Measurements from ENCODE around the gene TOM1.

TOM1 gene

DNA sequence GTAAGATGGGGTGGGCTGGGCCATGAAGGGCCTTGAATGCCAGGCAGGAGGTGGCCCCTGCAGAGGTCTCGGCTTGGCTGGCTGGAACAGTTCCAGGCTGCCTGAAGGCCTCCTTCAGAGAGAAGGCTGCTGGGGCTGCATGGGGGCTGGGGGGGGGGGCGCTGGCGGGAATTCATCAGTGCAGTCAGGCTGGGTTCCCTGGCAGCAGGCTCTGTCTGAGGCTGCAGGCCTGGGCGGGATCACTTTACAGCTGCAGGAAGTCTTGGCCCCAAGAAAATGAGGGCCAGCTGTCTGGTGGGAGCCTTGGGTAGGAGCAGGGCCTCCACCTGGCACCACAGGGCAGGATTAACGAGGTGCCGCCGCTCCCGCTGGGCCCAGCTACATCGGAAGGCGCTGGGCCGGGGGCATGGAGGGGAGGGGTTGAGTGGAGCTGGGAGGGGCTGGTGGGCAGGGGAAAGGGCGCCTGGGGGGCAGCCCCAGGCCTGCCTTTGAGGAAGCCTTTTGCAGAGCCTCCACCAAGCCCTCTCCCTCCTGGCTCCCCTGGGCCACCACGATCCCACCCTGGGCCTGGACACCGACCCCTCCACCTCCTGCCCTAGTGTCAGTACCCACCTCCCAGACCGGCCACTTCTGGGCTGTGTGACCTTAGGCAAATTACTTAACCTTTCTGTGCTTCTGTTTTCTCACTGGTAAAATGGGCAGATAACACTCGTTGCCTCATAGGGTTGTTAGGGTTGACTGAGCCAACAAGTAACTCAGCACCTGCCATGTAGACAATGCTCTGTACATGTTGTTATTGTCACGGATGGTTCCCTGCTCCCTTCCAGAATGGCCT, 50.2 kb downstream of the TOM1 start:
- no peak overlapping the region for H3K4me3 Mint-ChIP-seq
- peaks cover 36% of the 10 kb centered on the region for H3K4me1 Mint-ChIP-seq
- no peak overlapping the region for H3K27ac Mint-ChIP-seq
- H3K27me3 Mint-ChIP-seq (ENCODE audit: low read depth, poor library complexity) = peaks cover 8% of the 10 kb centered on the region
- no peak for TF ChIP-seq CTCF (IDR thresholded peaks at IDR 0.05)
- no peaks in the 10 kb centered on the region for H3K9me3 Mint-ChIP-seq
- peak; percentile 32 for DNase-seq
- no peaks in the 10 kb centered on the region for H3K36me3 Mint-ChIP-seq (ENCODE audit: low read depth)

GRCh38 chr22:35350539-35351503, 51.1 kb downstream of the TOM1 start:
- Mint-ChIP-seq H3K4me1 (peaks cover 45% of the 10 kb centered on the region), H3K4me3 (peak overlapping the region; percentile 88), H3K36me3 (ENCODE audit: low read depth) (no peaks in the 10 kb centered on the region), H3K27ac (peak overlapping the region; percentile 83), H3K9me3 (no peaks in the 10 kb centered on the region), H3K27me3 (ENCODE audit: low read depth, poor library complexity) (peaks cover 9% of the 10 kb centered on the region)
- peak; percentile 93 for DNase-seq
- peak; percentile 89 for TF ChIP-seq CTCF (IDR thresholded peaks at IDR 0.05)

DNA sequence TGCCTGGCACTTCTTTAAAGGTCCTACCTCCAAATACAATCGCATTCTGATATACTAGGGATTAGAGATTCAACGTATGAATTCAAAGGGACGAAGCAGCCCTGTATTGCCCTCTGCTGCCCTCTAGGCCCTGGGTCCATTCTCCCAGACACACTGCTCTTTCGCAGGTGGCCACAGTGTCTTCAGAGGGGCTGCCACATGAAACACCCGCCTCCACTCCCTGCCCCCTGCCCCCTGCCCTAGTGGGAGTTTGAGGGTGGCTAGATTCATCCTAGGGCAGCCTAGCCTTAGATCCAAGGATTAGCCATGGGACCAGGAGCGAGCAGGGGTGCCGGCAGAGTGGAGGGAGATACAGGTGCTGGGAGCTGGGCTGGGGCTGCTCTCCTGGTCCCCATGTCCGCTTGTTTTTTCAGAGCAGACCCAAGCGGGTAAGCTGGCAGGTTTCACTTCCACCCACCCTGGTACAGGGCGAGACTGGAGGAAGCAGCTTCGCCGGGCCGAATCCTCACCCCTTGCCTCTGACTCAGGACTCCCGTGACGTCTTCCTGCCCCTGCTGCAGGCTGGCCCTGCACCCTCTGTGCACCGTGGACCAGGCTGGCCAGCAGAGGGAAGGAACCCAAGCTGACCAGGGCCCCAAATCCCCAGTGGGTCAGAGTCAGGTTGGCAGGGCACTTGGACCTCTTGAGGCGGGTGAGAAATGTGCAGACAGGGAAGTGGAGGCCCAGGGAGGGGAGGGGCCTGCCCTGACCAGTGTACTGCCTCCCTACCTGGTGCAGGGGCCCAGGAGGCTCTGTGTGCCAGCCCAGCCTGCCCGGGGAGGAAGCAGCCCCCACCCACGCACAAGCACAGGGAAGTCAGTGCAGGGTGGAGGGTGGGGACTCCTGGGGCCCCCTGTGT, 52.8 kb downstream of the TOM1 start:
- peak; percentile 39 for DNase-seq
- Mint-ChIP-seq H3K27ac (no peak overlapping the region), H3K4me3 (peak overlapping the region; percentile 69)

DNA sequence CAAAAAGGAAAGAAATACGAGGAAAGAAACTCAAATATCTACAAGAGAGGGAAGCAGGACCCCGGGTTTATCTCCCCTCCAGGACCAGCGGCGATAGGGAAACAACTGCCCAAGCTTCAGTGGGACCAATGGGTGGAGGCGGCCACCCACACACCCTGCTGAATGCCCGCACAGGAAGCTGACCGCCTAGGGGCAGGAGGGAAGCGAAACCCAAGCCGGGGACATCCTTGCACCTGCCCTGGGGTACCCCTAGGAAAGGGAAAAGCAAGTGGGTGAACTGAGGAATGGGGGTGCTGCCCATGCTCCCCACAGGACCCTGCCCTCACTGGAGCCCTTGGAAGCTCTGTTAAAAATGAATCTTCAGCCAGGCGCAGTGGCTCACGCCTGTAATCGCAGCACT, 53.6 kb downstream of the TOM1 start:
- TF ChIP-seq CTCF (IDR thresholded peaks at IDR 0.05) = no peak
- DNase-seq = no peak
- no peaks in the 10 kb centered on the region for H3K9me3 Mint-ChIP-seq
- peaks cover 50% of the 10 kb centered on the region for H3K4me1 Mint-ChIP-seq
- H3K27ac Mint-ChIP-seq = no peak overlapping the region
- H3K36me3 Mint-ChIP-seq (ENCODE audit: low read depth) = no peaks in the 10 kb centered on the region
- H3K4me3 Mint-ChIP-seq = no peak overlapping the region
- peaks cover 9% of the 10 kb centered on the region for H3K27me3 Mint-ChIP-seq (ENCODE audit: low read depth, poor library complexity)

More for the DNA sequence above, 52.8 kb downstream of the TOM1 start:
- H3K9me3 Mint-ChIP-seq = no peaks in the 10 kb centered on the region
- TF ChIP-seq CTCF (IDR thresholded peaks at IDR 0.05) = peak; percentile 21
- peaks cover 9% of the 10 kb centered on the region for H3K27me3 Mint-ChIP-seq (ENCODE audit: low read depth, poor library complexity)
- peaks cover 50% of the 10 kb centered on the region for H3K4me1 Mint-ChIP-seq
- no peaks in the 10 kb centered on the region for H3K36me3 Mint-ChIP-seq (ENCODE audit: low read depth)

- peaks cover 50% of the 10 kb centered on the region for H3K4me1 Mint-ChIP-seq
- H3K27ac Mint-ChIP-seq = no peak overlapping the region
- no peak for TF ChIP-seq CTCF (IDR thresholded peaks at IDR 0.05)
- H3K4me3 Mint-ChIP-seq = no peak overlapping the region
- H3K9me3 Mint-ChIP-seq = no peaks in the 10 kb centered on the region
- H3K36me3 Mint-ChIP-seq (ENCODE audit: low read depth) = no peaks in the 10 kb centered on the region
- DNase-seq = no peak
- H3K27me3 Mint-ChIP-seq (ENCODE audit: low read depth, poor library complexity) = peaks cover 9% of the 10 kb centered on the region
Measured at GRCh38 chr22:35354068-35354467, 54.4 kb downstream of the TOM1 start.
